Measurements from ENCODE around the gene OR9Q1.
"Not testable (repeated sequence)": the region's sequence is repeated elsewhere in the genome, so short reads cannot be mapped to it uniquely, and the experiment has no call there.

Gene OR9Q1, protein sequence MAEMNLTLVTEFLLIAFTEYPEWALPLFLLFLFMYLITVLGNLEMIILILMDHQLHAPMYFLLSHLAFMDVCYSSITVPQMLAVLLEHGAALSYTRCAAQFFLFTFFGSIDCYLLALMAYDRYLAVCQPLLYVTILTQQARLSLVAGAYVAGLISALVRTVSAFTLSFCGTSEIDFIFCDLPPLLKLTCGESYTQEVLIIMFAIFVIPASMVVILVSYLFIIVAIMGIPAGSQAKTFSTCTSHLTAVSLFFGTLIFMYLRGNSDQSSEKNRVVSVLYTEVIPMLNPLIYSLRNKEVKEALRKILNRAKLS

GRCh38 chr11:58023435-58023931 is at the start of gene OR9Q1:
TSS of gene OR9Q1 (plus strand) at chr11:58023881. CDS start at chr11:58179445, 155,564 bp downstream.
- no peak within 1 kb of the TSS for H3K27ac ChIP-seq
- no peak for DNase-seq (ENCODE audit: low read depth, low spot score)

DNA sequence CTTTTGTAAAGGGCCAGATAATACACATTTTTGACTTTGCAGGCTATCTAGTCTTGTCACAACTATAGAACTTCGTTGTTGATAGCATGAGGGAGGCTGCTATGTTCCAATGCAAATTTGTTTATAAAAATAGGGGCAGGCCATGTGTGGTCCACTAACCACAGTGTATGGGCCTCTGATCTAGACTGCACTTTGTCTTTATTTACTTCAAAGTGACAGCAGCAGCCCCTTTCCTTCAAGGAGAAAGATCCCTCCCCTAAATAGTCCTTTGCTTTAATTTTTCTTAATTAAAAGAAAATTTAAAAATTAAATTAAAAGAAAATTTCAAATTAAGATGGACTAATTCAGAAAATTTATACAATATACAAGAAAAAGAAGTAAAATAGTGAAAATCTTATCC is 49.5 kb upstream of the OR9Q1 start:
- no peak overlapping the region for H3K27ac ChIP-seq
- no peak for DNase-seq (ENCODE audit: low read depth, low spot score)

DNA sequence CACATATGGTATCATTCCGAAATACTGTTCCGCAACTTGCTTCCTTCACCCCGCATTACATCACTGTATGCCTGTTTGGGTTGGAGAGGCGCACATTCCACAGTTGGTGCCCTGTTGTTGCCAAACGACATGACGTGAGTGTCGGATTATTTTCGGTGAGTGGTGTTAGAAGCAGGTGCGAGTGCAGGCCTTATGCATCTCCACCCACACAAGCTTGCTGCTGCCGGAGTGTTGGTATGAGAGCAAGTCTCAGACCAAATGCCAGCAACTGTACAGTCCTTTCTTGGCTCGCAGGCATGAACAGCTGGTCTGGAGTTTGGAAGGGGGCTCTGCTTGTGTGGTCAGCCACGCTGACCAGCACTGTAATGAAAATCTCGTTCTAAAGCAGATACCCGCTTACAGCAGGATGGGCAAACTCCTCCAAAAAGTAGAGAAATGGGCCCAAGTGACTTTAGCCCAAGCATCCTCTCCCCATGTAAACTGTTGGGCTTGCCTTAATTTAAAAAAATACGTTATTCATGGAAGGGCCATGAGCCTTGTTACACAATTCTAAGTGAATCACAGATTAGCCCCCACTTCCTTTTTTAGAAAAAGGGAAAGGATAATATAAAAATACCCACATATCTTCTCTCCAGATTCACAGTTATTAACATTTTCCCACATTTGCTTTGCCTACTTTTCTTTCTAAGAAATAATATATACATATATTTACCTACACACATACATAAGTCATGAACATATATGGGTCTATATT is 48.7 kb upstream of the OR9Q1 start:
- no peak for DNase-seq (ENCODE audit: low read depth, low spot score)
- H3K27ac ChIP-seq = no peak overlapping the region

GRCh38 chr11:57977709-57978108 is 46.0 kb upstream of the OR9Q1 start:
- no peak for DNase-seq (ENCODE audit: low read depth, low spot score)
- H3K27ac ChIP-seq = no peak overlapping the region

- no peak for DNase-seq (ENCODE audit: low read depth, low spot score)
- no peak overlapping the region for H3K27ac ChIP-seq
Observed at GRCh38 chr11:57978686-57979531, 44.8 kb upstream of the OR9Q1 start.

GRCh38 chr11:57979532-57980079 is 44.1 kb upstream of the OR9Q1 start:
- H3K27ac ChIP-seq = no peak overlapping the region
- DNase-seq (ENCODE audit: low read depth, low spot score) = no peak

DNA sequence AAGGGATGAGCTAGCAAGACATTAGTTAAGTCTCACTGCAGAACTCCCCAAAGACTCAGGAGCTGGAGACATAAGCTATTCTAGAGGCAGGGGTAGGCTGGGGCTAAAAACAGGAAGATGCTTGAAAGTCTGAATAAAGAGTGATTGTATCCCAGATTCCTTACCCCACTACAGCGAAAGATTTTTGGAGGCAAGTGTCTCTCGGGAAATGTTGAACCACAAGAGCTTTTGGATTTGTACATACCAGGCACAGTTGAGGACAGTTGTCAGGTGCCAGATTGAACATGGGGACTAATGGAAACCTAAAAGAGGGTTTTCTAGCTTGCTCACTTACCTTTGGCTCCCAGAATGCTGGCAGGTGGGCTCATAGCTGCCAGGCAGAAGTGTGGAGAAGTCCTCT is 43.5 kb upstream of the OR9Q1 start:
- no peak for DNase-seq (ENCODE audit: low read depth, low spot score)
- H3K27ac ChIP-seq = no peak overlapping the region

DNA sequence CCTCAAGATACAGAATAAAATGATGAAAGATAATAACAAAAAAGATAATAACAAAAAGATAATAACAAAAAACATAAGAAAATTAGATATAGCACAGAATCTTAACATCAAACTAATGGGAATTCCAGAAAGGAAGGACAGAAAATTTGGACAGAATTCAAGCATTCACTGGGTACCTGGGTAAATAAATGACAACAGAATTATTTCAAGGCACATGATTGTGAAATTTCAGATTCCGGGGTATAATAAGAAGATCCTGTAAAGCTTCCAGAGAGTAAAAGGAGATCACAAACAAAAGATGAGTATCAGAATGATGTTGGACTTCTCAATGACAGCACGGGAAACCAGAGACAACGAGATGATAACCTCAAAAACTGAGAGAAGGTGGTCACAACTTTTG is 42.1 kb upstream of the OR9Q1 start:
- H3K27ac ChIP-seq = no peak overlapping the region
- no peak for DNase-seq (ENCODE audit: low read depth, low spot score)

DNA sequence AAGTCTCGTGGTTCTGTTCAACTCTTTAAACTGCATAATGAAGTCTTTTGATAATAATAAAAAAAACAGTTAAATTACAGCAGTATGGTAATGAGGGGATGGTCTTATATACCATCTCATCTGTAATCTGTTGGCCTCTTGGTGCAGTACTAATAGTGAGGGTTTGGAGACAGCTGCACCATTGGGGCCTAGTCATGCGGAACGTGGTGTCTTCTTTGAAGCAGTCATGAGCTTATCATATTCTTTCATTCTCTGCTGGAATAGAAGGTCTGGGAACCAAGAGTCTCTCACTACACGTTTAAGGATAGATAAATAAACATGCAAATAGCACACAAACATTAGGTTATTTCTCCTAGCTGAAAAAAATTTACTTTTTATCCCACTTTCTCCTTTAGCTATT is 40.9 kb upstream of the OR9Q1 start:
- H3K27ac ChIP-seq = no peak overlapping the region
- DNase-seq (ENCODE audit: low read depth, low spot score) = no peak

GRCh38 chr11:57983191-57983590 is 40.5 kb upstream of the OR9Q1 start:
- no peak overlapping the region for H3K27ac ChIP-seq
- no peak for DNase-seq (ENCODE audit: low read depth, low spot score)

DNA sequence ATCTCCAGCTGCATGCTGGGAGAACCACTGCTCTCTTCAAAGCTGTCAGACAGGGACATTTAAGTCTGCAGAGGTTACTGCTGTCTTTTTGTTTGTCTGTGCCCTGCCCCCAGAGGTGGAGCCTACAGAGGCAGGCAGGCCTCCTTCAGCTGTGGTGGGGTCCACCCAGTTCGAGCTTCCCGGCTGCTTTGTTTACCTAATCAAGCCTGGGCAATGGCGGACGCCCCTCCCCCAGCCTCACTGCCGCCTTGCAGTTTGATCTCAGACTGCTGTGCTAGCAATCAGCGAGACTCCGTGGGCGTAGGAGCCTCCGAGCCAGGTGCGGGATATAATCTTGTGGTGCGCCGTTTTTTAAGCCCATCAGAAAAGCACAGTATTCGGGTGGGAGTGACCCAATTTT is 24.2 kb upstream of the OR9Q1 start:
- DNase-seq (ENCODE audit: low read depth, low spot score); H3K27ac ChIP-seq: not testable (repeated sequence)

GRCh38 chr11:58000021-58000420 is 23.7 kb upstream of the OR9Q1 start:
- not testable (repeated sequence) for H3K27ac ChIP-seq; DNase-seq (ENCODE audit: low read depth, low spot score)

DNA sequence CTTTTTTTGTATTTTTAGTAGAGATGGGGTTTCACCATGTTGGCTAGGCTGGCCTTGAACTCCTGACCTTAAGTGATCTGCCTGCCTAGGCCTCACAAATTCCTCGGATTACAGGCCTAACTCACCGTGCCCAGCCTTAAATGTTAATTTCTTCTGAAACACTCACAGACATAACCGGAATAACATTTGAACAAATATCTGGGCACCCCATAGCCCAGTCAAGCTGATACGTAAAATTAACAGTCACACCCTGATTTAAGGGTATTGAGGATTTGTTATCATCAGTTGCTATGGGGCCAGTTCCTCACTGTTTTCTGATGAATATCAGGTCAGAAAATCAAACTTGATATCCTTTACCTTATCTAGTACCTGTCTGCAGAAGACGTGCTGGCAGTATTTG is 23.0 kb upstream of the OR9Q1 start:
- no peak for DNase-seq (ENCODE audit: low read depth, low spot score)

DNA sequence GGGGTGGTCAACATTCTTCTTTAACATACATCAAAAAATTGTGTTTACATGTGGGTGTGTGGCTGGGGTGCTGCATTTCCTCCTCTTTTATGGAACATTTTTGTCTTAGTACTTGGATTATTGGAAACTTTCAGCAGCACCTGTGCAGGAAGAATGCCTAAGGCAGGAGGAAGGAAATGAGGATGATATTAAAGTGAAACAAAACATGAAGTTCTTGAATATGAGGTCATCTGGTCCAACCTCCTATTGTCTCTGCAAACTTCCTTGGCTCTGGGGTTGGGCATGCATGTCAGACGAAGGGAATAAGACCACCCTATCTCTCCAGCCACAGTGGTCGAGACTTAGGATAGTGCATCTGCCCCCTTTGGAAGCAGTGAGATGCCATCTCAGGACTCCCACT is 20.6 kb upstream of the OR9Q1 start:
- DNase-seq (ENCODE audit: low read depth, low spot score) = no peak
- H3K27ac ChIP-seq = no peak overlapping the region

More for the DNA sequence above, 23.0 kb upstream of the OR9Q1 start:
- H3K27ac ChIP-seq = no peak overlapping the region

DNA sequence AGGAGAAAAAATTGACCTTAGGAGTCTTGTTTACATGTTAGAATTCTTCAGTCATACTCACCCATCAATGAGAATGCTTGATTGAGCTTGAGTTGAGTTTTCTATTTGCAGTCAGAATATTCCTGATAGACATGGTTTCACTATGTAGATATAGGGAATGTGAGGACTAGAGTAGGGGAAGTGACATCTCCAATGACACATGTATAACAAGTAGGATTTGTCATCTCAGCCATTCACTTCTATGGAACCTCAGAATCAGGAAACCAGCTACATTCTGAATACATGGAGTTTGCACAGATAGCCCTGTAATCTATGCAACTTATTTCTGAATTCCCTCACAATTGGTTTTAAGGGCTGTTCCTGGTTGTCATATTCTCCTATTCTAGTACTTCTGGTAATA is 20.1 kb upstream of the OR9Q1 start:
- H3K27ac ChIP-seq = no peak overlapping the region
- no peak for DNase-seq (ENCODE audit: low read depth, low spot score)

GRCh38 chr11:58004664-58005063 is 19.0 kb upstream of the OR9Q1 start:
- DNase-seq (ENCODE audit: low read depth, low spot score) = no peak
- H3K27ac ChIP-seq = no peak overlapping the region

DNA sequence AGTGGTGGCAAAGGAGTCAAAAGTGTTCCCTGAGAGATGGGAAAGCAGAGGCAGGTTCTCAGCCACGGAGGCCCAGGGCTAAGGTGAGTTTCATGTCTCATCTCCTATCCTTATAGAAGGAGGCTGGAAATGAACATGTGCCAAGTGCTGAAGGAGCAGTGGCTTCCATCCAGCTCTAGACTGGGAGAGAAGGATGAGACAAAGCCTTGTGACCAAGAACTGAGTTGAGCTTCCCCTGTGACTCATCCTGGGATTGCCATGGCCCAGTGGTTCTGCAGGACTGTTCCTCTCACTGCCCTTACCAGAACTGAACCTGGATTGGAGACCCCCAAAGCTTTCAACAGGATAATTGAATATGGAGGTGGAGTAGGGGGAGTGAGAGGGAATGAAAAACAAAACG is 16.7 kb upstream of the OR9Q1 start:
- peak; percentile 48 for DNase-seq (ENCODE audit: low read depth, low spot score)
- H3K27ac ChIP-seq = peak overlapping the region; percentile 34

GRCh38 chr11:58011771-58012170 is 11.9 kb upstream of the OR9Q1 start:
- no peak overlapping the region for H3K27ac ChIP-seq
- no peak for DNase-seq (ENCODE audit: low read depth, low spot score)

DNA sequence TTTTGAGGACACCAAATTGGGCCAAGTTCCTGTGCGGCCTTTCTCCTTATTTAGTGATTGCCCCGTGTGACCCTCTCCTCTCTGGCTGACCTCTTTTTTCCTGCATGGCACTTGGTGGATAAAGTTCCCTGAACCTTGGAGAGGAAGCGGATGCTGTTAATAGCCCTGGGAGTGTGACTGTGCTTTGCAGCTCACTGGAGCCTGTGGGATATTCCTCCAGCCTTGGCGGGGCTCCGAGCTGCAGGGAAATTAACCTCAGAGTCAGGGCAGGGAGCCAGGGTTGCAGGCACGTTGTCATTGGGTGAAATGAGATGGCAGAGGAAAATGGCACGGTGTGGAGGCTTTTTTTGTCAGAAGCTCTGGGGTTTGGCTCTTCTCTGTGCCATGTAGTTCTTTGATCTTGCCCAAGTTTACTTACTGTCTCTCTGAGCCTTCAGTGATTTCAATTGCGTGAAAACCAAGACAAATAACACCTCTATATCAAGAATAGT is 965 bp downstream of the OR9Q1 start:
- DNase-seq (ENCODE audit: low read depth, low spot score) = peak; percentile 8
- no peak overlapping the region for H3K27ac ChIP-seq

GRCh38 chr11:58027341-58027740 is 3.7 kb downstream of the OR9Q1 start:
- no peak for DNase-seq (ENCODE audit: low read depth, low spot score)
- H3K27ac ChIP-seq = no peak overlapping the region

All from epithelial cell of prostate (primary cell).